DMS153 treated with DMSO at 0.1 percent for 48 hours (cell line): Measurements from ENCODE around the gene TPSB2.
"Not testable (repeated sequence)": the region's sequence is repeated elsewhere in the genome, so short reads cannot be mapped to it uniquely, and the experiment has no call there.

ENCODE experiments used
- DNase-seq: peaks from one replicate; lab custom pipeline; 2025; ENCODE audit not compliant: unreplicated experiment; lab: John Stamatoyannopoulos, UW

Gene TPSB2

DNA sequence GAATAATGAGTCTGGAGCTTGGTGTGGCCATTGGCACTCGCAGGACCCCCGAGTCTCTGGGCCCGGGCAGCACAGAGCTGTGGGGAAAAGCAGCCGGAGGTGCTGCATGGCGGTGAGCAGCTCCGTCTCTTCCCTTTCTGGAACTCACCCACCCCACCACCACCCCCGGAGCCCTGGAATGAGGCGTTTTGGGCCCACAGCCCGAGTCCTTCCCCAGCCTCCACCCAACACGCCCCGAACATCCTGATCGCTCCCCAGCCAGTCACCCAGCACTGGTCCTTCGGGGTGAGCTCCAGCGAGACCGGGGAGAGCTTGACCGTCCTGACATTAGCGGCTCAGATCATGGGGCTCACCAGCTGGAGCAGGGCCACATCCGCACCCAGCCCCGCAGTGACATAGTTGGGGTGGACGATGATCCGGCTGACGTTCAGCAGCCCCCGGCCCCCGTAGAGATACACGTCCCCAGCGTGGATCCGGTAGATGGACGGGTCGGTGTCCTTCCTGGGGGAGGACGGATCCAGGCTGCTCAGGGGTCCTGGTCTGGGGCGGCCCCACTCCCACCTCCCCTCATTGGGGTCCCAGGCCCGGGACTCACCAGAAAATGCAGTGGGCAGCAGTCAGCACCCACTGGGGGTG lies 32.3 kb upstream of the TPSB2 start:
- DNase-seq = no peak

- no peak for DNase-seq
Measured at GRCh38 chr16:1261131-1261892, 31.3 kb upstream of the TPSB2 start.

GRCh38 chr16:1260101-1260680 lies 30.2 kb upstream of the TPSB2 start:
- no peak for DNase-seq

DNA sequence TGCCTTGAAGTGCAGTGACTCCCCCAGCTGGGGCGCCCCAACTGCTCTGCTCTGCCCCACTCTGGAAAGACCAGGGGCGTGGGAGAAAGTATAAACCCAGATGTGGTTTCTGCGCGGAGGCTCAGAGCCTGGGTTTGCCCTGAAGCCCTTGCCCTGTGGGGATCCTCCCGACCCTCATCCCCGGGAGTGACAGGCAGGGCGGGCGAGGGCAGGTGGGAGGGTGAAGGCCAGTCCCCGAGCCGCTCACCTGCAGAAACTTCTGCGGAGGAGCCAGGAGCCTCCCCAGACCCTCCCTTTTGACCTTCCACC lies 29.7 kb upstream of the TPSB2 start:
- no peak for DNase-seq

DNA sequence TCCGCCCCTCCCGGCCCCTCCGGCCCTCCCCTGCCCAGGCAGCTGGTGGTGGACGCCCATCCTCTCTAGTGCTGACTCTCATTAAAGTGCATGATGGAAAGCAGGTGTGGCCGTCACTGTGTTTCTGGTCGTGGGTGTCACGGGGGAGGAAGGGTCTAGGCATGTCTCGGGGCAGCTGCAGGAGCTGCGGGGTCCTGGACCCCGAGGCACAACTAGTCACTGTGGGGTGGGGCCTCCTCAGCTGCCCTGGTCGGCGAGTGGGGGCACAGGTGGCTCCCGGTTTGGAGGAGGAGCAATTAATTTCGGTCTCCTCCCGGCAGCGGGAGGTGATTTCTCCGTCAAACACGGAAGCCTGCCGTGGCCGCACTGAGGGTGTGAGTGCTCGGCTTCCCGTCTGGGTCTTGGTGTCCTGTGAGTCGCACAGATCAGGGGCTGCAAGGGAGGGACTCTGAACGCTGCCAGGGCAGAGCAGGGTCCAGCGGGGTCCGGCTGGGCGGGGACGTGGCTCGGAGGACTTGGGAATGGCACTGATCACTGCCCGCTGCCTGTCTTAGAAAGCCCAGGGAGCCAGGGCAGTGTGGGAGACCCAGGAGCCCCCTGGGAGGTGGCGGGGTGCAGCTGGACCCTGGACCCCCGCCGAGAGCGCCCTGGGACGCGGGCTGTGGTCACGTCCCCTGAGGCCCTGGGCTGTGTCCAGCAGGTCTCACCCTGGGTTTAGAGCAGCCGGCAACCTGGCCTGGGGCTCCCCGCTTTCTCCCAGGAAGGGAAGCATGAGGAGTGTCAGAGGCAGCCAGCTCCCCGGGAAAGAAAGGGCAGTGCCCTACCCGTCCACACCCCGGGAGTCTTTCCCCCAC lies 29.1 kb upstream of the TPSB2 start:
- DNase-seq = no peak

GRCh38 chr16:1258225-1258600 lies 28.2 kb upstream of the TPSB2 start:
- DNase-seq = no peak

DNA sequence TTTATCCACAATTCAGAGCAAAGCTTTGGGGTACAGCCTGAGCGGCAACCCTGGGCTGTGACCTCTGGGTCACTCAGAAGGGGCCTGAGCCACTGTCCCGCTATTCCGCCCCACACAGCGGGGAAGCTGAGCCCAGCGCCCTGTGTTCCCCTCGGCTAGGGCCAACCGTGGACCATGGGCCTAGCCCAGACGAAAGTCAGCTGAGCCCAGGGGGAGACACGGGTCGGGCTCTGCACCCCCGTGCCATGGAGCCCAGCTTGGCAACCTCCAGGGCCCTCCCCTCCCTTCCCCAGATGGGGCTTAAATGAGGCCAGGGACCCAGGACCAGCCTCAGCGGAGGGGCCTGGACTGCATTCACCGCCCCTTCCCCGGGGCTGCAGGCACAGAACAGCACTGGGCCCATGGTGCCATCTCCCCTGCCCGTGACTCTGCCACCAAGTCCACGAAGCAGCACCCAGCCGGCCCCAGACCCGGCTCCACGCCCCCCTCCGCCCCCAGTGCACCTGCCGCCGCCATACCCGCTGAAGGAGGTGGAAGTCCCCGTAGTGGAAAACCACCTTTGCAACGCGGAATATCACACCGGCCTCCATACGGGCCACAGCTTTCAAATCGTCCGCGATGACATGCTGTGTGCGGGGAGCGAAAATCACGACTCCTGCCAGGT lies 27.7 kb upstream of the TPSB2 start:
- no peak for DNase-seq

GRCh38 chr16:1256874-1257322 lies 26.9 kb upstream of the TPSB2 start:
- DNase-seq = no peak

GRCh38 chr16:1256296-1256873 lies 26.4 kb upstream of the TPSB2 start:
- DNase-seq = not testable (repeated sequence)

GRCh38 chr16:1255276-1256122 lies 25.5 kb upstream of the TPSB2 start, which contains the start of gene TPSD1:
Gene TPSD1, plus strand, starts transcription at chr16:1256069. Its CDS starts 212 bp downstream, at chr16:1256281.
- not testable (repeated sequence) for DNase-seq

DNA sequence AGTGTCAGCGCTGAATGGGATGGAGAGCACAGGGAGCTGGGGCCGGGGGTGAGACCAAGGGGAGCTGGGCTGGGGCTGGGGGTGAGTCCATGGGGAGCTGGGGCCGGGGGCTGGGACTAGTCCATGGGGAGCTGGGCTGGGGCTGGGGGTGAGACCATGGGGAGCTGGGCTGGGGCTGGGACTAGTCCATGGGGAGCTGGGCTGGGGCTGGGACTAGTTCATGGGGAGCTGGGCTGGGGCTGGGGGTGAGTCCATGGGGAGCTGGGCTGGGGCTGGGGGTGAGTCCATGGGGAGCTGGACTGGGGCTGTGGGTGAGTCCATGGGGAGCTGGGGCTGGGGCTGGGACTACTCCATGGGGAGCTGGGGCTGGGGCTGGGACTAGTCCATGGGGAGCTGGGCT lies 24.8 kb upstream of the TPSB2 start:
- not testable (repeated sequence) for DNase-seq

- DNase-seq = not testable (repeated sequence)
Measured at GRCh38 chr16:1253701-1254364, 23.8 kb upstream of the TPSB2 start.

DNA sequence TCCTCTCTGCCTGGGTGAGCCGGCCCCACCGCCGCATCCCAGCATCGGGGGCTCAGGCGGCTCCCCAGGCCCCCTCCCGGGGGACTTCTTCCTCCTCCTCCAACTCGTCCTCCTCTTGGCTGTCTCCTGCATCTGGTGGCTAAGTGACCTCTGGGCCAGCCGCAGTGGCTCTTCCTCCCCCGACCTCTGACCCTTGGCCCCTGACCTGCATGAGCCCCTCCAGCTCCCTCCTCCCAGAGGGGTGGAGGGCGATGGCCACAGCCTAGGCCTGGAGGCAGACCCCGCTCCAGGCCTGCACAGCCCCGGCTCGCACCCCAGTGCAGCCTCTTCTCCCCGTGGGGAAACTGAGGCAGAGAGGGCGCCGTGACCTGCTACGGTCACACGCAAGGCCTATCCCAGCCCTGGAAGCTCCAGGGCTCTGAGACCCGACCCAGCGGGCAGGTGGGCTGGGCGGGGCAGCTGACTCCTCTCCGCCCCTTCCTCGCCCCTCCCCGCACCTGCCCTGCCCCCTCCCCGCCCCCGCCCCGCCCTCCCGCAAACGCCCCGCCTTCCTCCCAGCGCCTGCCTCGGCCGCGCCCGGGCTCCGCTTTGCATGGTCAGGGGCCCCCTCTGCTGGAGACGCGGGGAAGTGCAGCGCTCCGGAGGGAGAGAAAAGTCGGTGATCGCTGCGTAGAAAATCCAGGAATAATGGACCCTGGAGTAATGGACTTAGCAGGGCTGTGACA lies 19.2 kb upstream of the TPSB2 start:
- not testable (repeated sequence) for DNase-seq

GRCh38 chr16:1247903-1248537 lies 18.0 kb upstream of the TPSB2 start:
- not testable (repeated sequence) for DNase-seq

DNA sequence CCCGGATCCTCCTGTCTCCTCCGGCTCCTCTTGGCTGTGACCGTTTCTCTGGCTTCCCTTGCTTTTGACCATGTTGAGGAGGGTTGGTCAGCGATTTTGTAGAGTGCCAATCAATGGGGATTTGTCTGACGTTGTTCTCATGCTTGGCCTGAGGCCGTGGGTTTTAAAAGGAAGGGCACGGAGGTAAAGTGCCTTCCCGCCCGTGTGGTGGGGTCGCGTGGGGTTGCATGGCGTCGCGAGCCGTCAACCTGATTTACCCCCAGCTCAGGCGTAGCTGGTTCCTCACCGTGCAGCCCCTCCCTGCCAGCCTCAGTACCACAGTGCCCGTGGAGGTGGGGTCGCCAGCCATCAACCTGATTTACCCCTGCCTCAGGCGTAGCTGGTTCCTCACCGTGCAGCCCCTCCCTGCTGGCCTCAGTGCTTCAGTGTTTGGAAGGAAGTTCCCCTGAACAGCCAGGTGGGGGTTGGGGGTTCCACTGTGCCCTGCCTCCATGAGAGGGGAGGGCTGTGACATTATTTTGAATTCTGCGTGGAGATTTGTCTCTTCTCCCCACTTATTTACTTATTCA lies 15.6 kb upstream of the TPSB2 start:
- DNase-seq = no peak

GRCh38 chr16:1244881-1245280 lies 14.9 kb upstream of the TPSB2 start:
- no peak for DNase-seq
